HepG2 (cell line): Measurements from ENCODE around the gene CLEC5A.

ENCODE experiments used
- MEIS2 ChIP-seq: sonication (generic); formaldehyde crosslinking; IDR thresholded peaks from 2 replicates; pipeline ENCODE4 v1.9.0; 2021; ENCODE audit warnings: mild to moderate bottlenecking, missing genetic modification reagents
- NFE2L1 ChIP-seq: sonication (generic); formaldehyde crosslinking; IDR thresholded peaks from 2 replicates; pipeline ENCODE4 v1.4.0; 2020; ENCODE audit warnings: missing genetic modification reagents, mild to moderate bottlenecking, borderline replicate concordance
- NR2C2 ChIP-seq: sonication (generic); formaldehyde crosslinking; IDR thresholded peaks from 2 replicates; pipeline ENCODE4 v1.4.0; 2020; ENCODE audit warnings: missing genetic modification reagents, mild to moderate bottlenecking, moderate library complexity, borderline replicate concordance
- POLR2AphosphoS2 ChIP-seq: IDR thresholded peaks from 2 replicates; pipeline ENCODE4 v1.6.1; 2011; ENCODE audit warnings: low read depth, low read length, improper control_type of control experiment
- RBM39 ChIP-seq: fragments of 200-400 bp; formaldehyde crosslinking; IDR thresholded peaks from one replicate; pipeline ENCODE4 v1.6.1; 2018; ENCODE audit warnings: antibody characterized with exemption, mild to moderate bottlenecking, low read depth, low read length; ENCODE audit not compliant: poor library complexity, severe bottlenecking
- SIN3A ChIP-seq: IDR thresholded peaks from 2 replicates; pipeline ENCODE4 v1.6.1; 2011; ENCODE audit warnings: low read depth, mild to moderate bottlenecking, control low read depth, low read length, borderline replicate concordance
- TAF15 ChIP-seq: fragments of 200-400 bp; formaldehyde crosslinking; IDR thresholded peaks from one replicate; pipeline ENCODE4 v1.6.1; 2018; ENCODE audit warnings: mild to moderate bottlenecking, low read depth, low read length; ENCODE audit not compliant: poor library complexity, severe bottlenecking
- ZNF207 ChIP-seq: fragments of 450-650 bp; IDR thresholded peaks from 2 replicates; pipeline ENCODE4 v1.6.1; 2016; ENCODE audit warnings: antibody characterized with exemption, borderline replicate concordance
- ZNF234 ChIP-seq: sonication (generic); formaldehyde crosslinking; conservative IDR thresholded peaks from 2 replicates; pipeline ENCODE4 v1.5.1; 2020; ENCODE audit warnings: mild to moderate bottlenecking, missing genetic modification reagents
- ZNF34 ChIP-seq: sonication (generic); formaldehyde crosslinking; IDR thresholded peaks from 2 replicates; pipeline ENCODE4 v1.4.0; 2020; ENCODE audit warnings: mild to moderate bottlenecking, missing genetic modification reagents, borderline replicate concordance
- ZSCAN25 ChIP-seq: sonication (generic); formaldehyde crosslinking; IDR thresholded peaks from 2 replicates; pipeline ENCODE4 v1.8.0; 2022; ENCODE audit warnings: mild to moderate bottlenecking, missing genetic modification reagents
- TF ChIP-seq, protein P1 (sequence below): sonication (generic); formaldehyde crosslinking; IDR thresholded peaks from 2 replicates; pipeline ENCODE4 v1.9.0; 2022; ENCODE audit warnings: missing genetic modification reagents, mild to moderate bottlenecking, borderline replicate concordance

- TF ChIP-seq NR2C2 (CRISPR knock-in tag) (no peak), RBM39 (no peak), ZNF234 (CRISPR knock-in tag) (no peak), SIN3A (no peak), ZSCAN25 (CRISPR knock-in tag) (no peak), TAF15 (no peak), ZNF34 (CRISPR knock-in tag) (no peak), POLR2AphosphoS2 (no peak), MEIS2 (CRISPR knock-in tag) (no peak), NFE2L1 (CRISPR knock-in tag) (no peak), ZNF207 (no peak)
- TF ChIP-seq, protein P1, sequence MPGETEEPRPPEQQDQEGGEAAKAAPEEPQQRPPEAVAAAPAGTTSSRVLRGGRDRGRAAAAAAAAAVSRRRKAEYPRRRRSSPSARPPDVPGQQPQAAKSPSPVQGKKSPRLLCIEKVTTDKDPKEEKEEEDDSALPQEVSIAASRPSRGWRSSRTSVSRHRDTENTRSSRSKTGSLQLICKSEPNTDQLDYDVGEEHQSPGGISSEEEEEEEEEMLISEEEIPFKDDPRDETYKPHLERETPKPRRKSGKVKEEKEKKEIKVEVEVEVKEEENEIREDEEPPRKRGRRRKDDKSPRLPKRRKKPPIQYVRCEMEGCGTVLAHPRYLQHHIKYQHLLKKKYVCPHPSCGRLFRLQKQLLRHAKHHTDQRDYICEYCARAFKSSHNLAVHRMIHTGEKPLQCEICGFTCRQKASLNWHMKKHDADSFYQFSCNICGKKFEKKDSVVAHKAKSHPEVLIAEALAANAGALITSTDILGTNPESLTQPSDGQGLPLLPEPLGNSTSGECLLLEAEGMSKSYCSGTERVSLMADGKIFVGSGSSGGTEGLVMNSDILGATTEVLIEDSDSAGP (CRISPR knock-in tag): no peak
Measured at GRCh38 chr7:141952461-141952860, 5.7 kb upstream of the CLEC5A start.
